GM23338 (cell line): ENCODE results near the gene PARVA. TPM values are rescaled to one million over a fixed set of nuclear protein-coding genes. Genes with fewer than 3 reads are reported as not detected.

Source experiments
- ATAC-seq: fragments of 200-7000 bp; cut with Tn5 transposase; 3 replicates; pipeline ENCODE4 v1.9.1; 2020
- DNase-seq: peaks from one replicate; pipeline ENCODE4 v3.0.0-alpha.2; 2015; ENCODE audit warnings: low spot score
- H2AFZ ChIP-seq: fragments of 200-600 bp; sonication (generic); 2 replicates; pipeline ENCODE4 v1.8.0; 2016; ENCODE audit warnings: antibody characterized with exemption, mild to moderate bottlenecking, moderate library complexity
- H3F3A ChIP-seq: fragments of 200-600 bp; sonication (generic); replicated peaks from 2 replicates; pipeline ENCODE4 v1.8.0; 2017; ENCODE audit warnings: antibody characterized with exemption, mixed run types, low read depth
- H3K27ac ChIP-seq: fragments of 200-600 bp; sonication (generic); 2 replicates; pipeline ENCODE4 v1.6.1; 2016; ENCODE audit warnings: low read depth
- H3K27me3 ChIP-seq: fragments of 200-600 bp; sonication (generic); 2 replicates; pipeline ENCODE4 v1.8.0; 2016; ENCODE audit warnings: mild to moderate bottlenecking, mixed run types, moderate library complexity; ENCODE audit not compliant: insufficient read depth
- H3K36me3 ChIP-seq: fragments of 200-600 bp; sonication (generic); 2 replicates; pipeline ENCODE4 v1.8.0; 2016; ENCODE audit warnings: mild to moderate bottlenecking; ENCODE audit not compliant: insufficient read depth
- H3K4me1 ChIP-seq: fragments of 200-600 bp; sonication (generic); 2 replicates; pipeline ENCODE4 v1.8.0; 2016; ENCODE audit warnings: mild to moderate bottlenecking, moderate library complexity; ENCODE audit not compliant: insufficient read depth
- H3K4me2 ChIP-seq: fragments of 200-600 bp; sonication (generic); 2 replicates; pipeline ENCODE4 v1.7.1; 2017; ENCODE audit warnings: mixed run types
- H3K4me3 ChIP-seq: fragments of 200-600 bp; sonication (generic); 2 replicates; pipeline ENCODE4 v1.6.1; 2016; ENCODE audit warnings: mixed run types
- H3K79me2 ChIP-seq: fragments of 200-600 bp; sonication (generic); replicated peaks from 2 replicates; pipeline ENCODE4 v1.8.0; 2017; ENCODE audit warnings: mild to moderate bottlenecking; ENCODE audit not compliant: insufficient read depth
- H3K9me2 ChIP-seq: fragments of 200-600 bp; sonication (generic); 2 replicates; pipeline ENCODE4 v1.8.0; 2017; ENCODE audit not compliant: insufficient read depth
- H4K20me1 ChIP-seq: fragments of 200-600 bp; sonication (generic); replicated peaks from 2 replicates; pipeline ENCODE4 v1.8.0; 2017; ENCODE audit warnings: mild to moderate bottlenecking; ENCODE audit not compliant: insufficient read depth
- H3K27ac Mint-ChIP-seq: 2 replicates; pipeline ENCODE4 v1.8.0; 2020; ENCODE audit warnings: inconsistent platforms, mild to moderate bottlenecking, moderate library complexity, mixed read lengths
- H3K27me3 Mint-ChIP-seq: 3 replicates; pipeline ENCODE4 v1.8.0; 2022; ENCODE audit warnings: low read depth, mild to moderate bottlenecking, moderate library complexity, mixed read lengths, inconsistent platforms; ENCODE audit not compliant: insufficient read depth, poor library complexity
- H3K36me3 Mint-ChIP-seq: 3 replicates; pipeline ENCODE4 v1.8.0; 2021; ENCODE audit warnings: low read depth, mild to moderate bottlenecking, inconsistent platforms, moderate library complexity, mixed read lengths
- H3K4me1 Mint-ChIP-seq: 3 replicates; pipeline ENCODE4 v1.8.0; 2020; ENCODE audit warnings: mild to moderate bottlenecking, inconsistent platforms, mixed read lengths
- H3K4me3 Mint-ChIP-seq: 3 replicates; pipeline ENCODE4 v1.8.0; 2021; ENCODE audit warnings: moderate library complexity, mild to moderate bottlenecking, inconsistent platforms, mixed read lengths
- H3K9me3 Mint-ChIP-seq: 3 replicates; pipeline ENCODE4 v1.8.0; 2020; ENCODE audit warnings: moderate library complexity, mild to moderate bottlenecking, inconsistent platforms, mixed read lengths
- CREB1 ChIP-seq: fragments of 250-450 bp; sonication (Bioruptor Pico); IDR thresholded peaks from 2 replicates; pipeline ENCODE4 v1.5.0; 2020; ENCODE audit warnings: low read depth, mild to moderate bottlenecking, moderate library complexity
- EZH2 ChIP-seq: fragments of 200-600 bp; sonication (generic); IDR thresholded peaks from one replicate; pipeline ENCODE4 v1.8.0; 2017; ENCODE audit warnings: antibody characterized with exemption, mild to moderate bottlenecking, low read depth; ENCODE audit not compliant: unreplicated experiment
- JUNB ChIP-seq: IDR thresholded peaks from one replicate; pipeline ENCODE4 v1.6.1; 2016; ENCODE audit warnings: antibody characterized with exemption; ENCODE audit not compliant: unreplicated experiment
- NANOG ChIP-seq: IDR thresholded peaks from 2 replicates; pipeline ENCODE4 v1.6.1; 2016; ENCODE audit warnings: antibody characterized with exemption, borderline replicate concordance
- POLR2AphosphoS5 ChIP-seq: IDR thresholded peaks from 2 replicates; pipeline ENCODE4 v1.6.1; 2016; ENCODE audit warnings: antibody characterized with exemption, low read depth
- polyA plus RNA-seq: library from polyadenylated mRNA; unstranded; fragments of >200 nt; fragmentation: Nextera tagmentation; extraction: Ambion mirVana; gene quantifications from 2 replicates; pipeline ENCODE4 v1.2.1, GENCODE V29; 2016
- total RNA-seq: library from RNA; depleted of rRNA; stranded (reverse); fragments of >200 nt; shearing (Covaris generic); gene quantifications from 2 replicates; pipeline ENCODE4 v1.2.3, GENCODE V29; 2014
- TF ChIP-seq, protein P1 (sequence below), 2 experiments: fragments of 200-600 bp in 1 of 2; sonication (generic) in 1 of 2; conservative IDR thresholded peaks; 2 replicates each; pipeline versions ENCODE4 v1.5.1 to v1.6.1; 2016 to 2017; ENCODE audit warnings: antibody characterized with exemption in 2 of 2, low read depth in 2 of 2, mild to moderate bottlenecking in 2 of 2, moderate library complexity in 1 of 2
- TF ChIP-seq, protein P2 (sequence below): fragments of 250-450 bp; sonication (Bioruptor Pico); IDR thresholded peaks from 2 replicates; pipeline ENCODE4 v1.5.0; 2020; ENCODE audit warnings: mild to moderate bottlenecking, moderate library complexity

The PARVA gene
- total and polyA plus RNA-seq, 2 experiments from 2014 or later, result 5.8 to 6.9 TPM

DNA sequence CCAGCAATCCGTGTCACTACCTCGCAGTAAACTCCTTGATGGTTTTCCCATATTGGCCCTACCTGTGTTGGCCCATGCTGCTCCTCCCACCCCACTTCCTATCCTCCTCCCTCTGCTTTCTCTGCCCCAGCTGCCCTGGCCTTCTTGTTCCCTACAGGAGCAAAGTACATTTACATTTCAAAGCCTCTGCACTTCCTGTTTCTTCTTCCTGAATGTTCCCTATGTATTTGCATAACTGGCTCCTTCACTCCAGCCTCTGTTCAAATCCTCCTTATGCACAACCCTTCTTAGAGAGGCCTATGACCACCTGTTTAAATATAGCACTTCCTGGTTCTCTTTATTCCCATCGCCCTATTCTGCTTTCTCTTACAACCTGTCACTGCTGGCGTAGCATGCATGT, 62.2 kb downstream of the PARVA start:
- no peak overlapping the region; the same call in 2 of the 3 replicates for H3K4me3 Mint-ChIP-seq
- peaks cover 26% of the 10 kb centered on the region for H3K36me3 Mint-ChIP-seq
- Histone ChIP-seq H3K4me3 (no peak overlapping the region), H3K4me1 (peaks cover 5% of the 10 kb centered on the region; the same call in 1 of the 2 replicates), H3K79me2 (no peaks in the 10 kb centered on the region; the same call in 1 of the 2 replicates), H3K27me3 (no peaks in the 10 kb centered on the region), H3K36me3 (no peaks in the 10 kb centered on the region; the same call in 1 of the 2 replicates), H3F3A (no peaks in the 10 kb centered on the region), H3K27ac (0 out of 2 replicates have a peak overlapping the region, but pooled peaks have one; percentile 10), H2AFZ (no peak overlapping the region), H4K20me1 (no peaks in the 10 kb centered on the region), H3K4me2 (peak overlapping the region; percentile 4; the same call in 1 of the 2 replicates), H3K9me2 (peaks cover 5% of the 10 kb centered on the region; the same call in 1 of the 2 replicates)
- 0 out of 2 replicates have a peak, but pooled peaks have one; percentile 20 for TF ChIP-seq NANOG
- TF ChIP-seq, protein P1, sequence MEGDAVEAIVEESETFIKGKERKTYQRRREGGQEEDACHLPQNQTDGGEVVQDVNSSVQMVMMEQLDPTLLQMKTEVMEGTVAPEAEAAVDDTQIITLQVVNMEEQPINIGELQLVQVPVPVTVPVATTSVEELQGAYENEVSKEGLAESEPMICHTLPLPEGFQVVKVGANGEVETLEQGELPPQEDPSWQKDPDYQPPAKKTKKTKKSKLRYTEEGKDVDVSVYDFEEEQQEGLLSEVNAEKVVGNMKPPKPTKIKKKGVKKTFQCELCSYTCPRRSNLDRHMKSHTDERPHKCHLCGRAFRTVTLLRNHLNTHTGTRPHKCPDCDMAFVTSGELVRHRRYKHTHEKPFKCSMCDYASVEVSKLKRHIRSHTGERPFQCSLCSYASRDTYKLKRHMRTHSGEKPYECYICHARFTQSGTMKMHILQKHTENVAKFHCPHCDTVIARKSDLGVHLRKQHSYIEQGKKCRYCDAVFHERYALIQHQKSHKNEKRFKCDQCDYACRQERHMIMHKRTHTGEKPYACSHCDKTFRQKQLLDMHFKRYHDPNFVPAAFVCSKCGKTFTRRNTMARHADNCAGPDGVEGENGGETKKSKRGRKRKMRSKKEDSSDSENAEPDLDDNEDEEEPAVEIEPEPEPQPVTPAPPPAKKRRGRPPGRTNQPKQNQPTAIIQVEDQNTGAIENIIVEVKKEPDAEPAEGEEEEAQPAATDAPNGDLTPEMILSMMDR (conservative IDR thresholded peaks at IDR 0.05; ENCODE audit: low read depth in 2 of 2), result no peak
- peak overlapping the region; percentile 26; the same call in 1 of the 2 replicates for H3K27ac Mint-ChIP-seq
- ATAC-seq (no peak; the same call in 2 of the 3 replicates), DNase-seq (peak; percentile 56)
- peaks cover 8% of the 10 kb centered on the region for H3K27me3 Mint-ChIP-seq
- peaks cover 13% of the 10 kb centered on the region for H3K4me1 Mint-ChIP-seq
- peaks cover 15% of the 10 kb centered on the region for H3K9me3 Mint-ChIP-seq

DNA sequence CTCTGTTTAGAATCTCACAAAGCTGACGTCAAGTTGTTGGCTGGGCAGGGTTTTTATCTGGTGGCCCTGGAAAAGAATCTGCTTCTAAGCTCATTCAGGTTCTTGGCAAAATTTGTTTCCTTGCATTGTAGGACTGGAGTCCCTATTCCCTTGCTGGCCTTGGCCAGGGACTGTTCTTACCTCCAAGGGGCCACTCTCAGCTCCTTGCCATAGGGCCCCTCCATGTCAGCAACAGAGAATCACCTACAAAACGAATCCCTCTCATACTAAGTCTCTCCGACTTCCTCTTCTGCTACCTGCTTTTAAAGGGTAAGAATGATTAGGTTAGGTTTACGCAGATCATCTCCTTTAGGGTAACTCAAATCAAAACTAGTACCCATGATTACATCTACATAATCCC, 63.2 kb downstream of the PARVA start:
- no peak overlapping the region for H3K4me3 Mint-ChIP-seq
- Histone ChIP-seq H3F3A (no peaks in the 10 kb centered on the region), H3K4me1 (peaks cover 5% of the 10 kb centered on the region; the same call in 1 of the 2 replicates), H3K9me2 (peaks cover 5% of the 10 kb centered on the region; the same call in 1 of the 2 replicates), H3K4me3 (no peak overlapping the region), H3K36me3 (no peaks in the 10 kb centered on the region; the same call in 1 of the 2 replicates), H4K20me1 (no peaks in the 10 kb centered on the region), H3K27ac (no peak overlapping the region), H3K79me2 (no peaks in the 10 kb centered on the region; the same call in 1 of the 2 replicates), H3K4me2 (no peak overlapping the region), H2AFZ (no peak overlapping the region), H3K27me3 (no peaks in the 10 kb centered on the region)
- H3K9me3 Mint-ChIP-seq, result peaks cover 15% of the 10 kb centered on the region
- H3K27ac Mint-ChIP-seq, result no peak overlapping the region
- ATAC-seq, result no peak
- peaks cover 26% of the 10 kb centered on the region for H3K36me3 Mint-ChIP-seq
- peaks cover 9% of the 10 kb centered on the region for H3K27me3 Mint-ChIP-seq
- H3K4me1 Mint-ChIP-seq, result peaks cover 12% of the 10 kb centered on the region
- no peak for TF ChIP-seq POLR2AphosphoS5
- TF ChIP-seq, protein P2, sequence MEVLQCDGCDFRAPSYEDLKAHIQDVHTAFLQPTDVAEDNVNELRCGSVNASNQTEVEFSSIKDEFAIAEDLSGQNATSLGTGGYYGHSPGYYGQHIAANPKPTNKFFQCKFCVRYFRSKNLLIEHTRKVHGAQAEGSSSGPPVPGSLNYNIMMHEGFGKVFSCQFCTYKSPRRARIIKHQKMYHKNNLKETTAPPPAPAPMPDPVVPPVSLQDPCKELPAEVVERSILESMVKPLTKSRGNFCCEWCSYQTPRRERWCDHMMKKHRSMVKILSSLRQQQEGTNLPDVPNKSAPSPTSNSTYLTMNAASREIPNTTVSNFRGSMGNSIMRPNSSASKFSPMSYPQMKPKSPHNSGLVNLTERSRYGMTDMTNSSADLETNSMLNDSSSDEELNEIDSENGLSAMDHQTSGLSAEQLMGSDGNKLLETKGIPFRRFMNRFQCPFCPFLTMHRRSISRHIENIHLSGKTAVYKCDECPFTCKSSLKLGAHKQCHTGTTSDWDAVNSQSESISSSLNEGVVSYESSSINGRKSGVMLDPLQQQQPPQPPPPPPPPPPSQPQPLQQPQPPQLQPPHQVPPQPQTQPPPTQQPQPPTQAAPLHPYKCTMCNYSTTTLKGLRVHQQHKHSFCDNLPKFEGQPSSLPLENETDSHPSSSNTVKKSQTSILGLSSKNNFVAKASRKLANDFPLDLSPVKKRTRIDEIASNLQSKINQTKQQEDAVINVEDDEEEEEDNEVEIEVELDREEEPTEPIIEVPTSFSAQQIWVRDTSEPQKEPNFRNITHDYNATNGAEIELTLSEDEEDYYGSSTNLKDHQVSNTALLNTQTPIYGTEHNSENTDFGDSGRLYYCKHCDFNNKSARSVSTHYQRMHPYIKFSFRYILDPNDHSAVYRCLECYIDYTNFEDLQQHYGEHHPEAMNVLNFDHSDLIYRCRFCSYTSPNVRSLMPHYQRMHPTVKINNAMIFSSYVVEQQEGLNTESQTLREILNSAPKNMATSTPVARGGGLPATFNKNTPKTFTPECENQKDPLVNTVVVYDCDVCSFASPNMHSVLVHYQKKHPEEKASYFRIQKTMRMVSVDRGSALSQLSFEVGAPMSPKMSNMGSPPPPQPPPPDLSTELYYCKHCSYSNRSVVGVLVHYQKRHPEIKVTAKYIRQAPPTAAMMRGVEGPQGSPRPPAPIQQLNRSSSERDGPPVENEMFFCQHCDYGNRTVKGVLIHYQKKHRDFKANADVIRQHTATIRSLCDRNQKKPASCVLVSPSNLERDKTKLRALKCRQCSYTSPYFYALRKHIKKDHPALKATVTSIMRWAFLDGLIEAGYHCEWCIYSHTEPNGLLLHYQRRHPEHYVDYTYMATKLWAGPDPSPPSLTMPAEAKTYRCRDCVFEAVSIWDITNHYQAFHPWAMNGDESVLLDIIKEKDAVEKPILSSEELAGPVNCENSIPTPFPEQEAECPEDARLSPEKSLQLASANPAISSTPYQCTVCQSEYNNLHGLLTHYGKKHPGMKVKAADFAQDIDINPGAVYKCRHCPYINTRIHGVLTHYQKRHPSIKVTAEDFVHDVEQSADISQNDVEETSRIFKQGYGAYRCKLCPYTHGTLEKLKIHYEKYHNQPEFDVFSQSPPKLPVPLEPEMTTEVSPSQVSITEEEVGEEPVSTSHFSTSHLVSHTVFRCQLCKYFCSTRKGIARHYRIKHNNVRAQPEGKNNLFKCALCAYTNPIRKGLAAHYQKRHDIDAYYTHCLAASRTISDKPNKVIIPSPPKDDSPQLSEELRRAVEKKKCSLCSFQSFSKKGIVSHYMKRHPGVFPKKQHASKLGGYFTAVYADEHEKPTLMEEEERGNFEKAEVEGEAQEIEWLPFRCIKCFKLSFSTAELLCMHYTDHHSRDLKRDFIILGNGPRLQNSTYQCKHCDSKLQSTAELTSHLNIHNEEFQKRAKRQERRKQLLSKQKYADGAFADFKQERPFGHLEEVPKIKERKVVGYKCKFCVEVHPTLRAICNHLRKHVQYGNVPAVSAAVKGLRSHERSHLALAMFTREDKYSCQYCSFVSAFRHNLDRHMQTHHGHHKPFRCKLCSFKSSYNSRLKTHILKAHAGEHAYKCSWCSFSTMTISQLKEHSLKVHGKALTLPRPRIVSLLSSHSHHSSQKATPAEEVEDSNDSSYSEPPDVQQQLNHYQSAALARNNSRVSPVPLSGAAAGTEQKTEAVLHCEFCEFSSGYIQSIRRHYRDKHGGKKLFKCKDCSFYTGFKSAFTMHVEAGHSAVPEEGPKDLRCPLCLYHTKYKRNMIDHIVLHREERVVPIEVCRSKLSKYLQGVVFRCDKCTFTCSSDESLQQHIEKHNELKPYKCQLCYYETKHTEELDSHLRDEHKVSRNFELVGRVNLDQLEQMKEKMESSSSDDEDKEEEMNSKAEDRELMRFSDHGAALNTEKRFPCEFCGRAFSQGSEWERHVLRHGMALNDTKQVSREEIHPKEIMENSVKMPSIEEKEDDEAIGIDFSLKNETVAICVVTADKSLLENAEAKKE (CRISPR knock-in tag), result no peak
- no peak for TF ChIP-seq EZH2
- TF ChIP-seq CREB1 (CRISPR knock-in tag), result no peak
- no peak for TF ChIP-seq JUNB
- no peak for TF ChIP-seq NANOG
- no peak for DNase-seq
